HepG2 (cell line): Measurements from ENCODE around the gene PMVK. TPM values are rescaled to one million over a fixed set of nuclear protein-coding genes. Genes with fewer than 3 reads are reported as not detected.

ENCODE experiments used
- ARNT2 ChIP-seq: sonication (generic); formaldehyde crosslinking; IDR thresholded peaks from 2 replicates; pipeline ENCODE4 v1.8.0; 2022; ENCODE audit warnings: mild to moderate bottlenecking, low read depth, missing genetic modification reagents, moderate library complexity
- HOXA3 ChIP-seq: sonication (generic); formaldehyde crosslinking; IDR thresholded peaks from 2 replicates; pipeline ENCODE4 v1.5.0; 2020; ENCODE audit warnings: missing genetic modification reagents
- ZBTB38 ChIP-seq: sonication (generic); formaldehyde crosslinking; IDR thresholded peaks from 2 replicates; pipeline ENCODE4 v1.5.1; 2020; ENCODE audit warnings: mild to moderate bottlenecking, missing genetic modification reagents
- ZNF318 ChIP-seq: sonication (generic); formaldehyde crosslinking; IDR thresholded peaks from 2 replicates; pipeline ENCODE4 v1.4.0; 2020; ENCODE audit warnings: mild to moderate bottlenecking, missing genetic modification reagents
- ZNF619 ChIP-seq: sonication (generic); formaldehyde crosslinking; IDR thresholded peaks from 2 replicates; pipeline ENCODE4 v1.4.0; 2020; ENCODE audit warnings: mild to moderate bottlenecking, missing genetic modification reagents
- ZNF781 ChIP-seq: sonication (generic); formaldehyde crosslinking; IDR thresholded peaks from 2 replicates; pipeline ENCODE4 v1.5.1; 2020; ENCODE audit warnings: borderline replicate concordance, mild to moderate bottlenecking, missing genetic modification reagents; ENCODE audit errors: not compliant biosample characterization
- polyA plus RNA-seq, 8 experiments: library from polyadenylated mRNA; depleted of rRNA in 3 of 8; stranded (reverse) in 7 of 8; unstranded in 1 of 8; fragments of >200 nt; fragmentation: Illumina TruSeq in 4 of 8; extraction: Trizol in 4 of 8; gene quantifications; 2 replicates each; pipeline versions ENCODE4 v1.2.1 to v1.2.3, GENCODE V29; 2011 to 2016; ENCODE audit warnings: low read depth in 4 of 8, missing spikeins in 1 of 8, mixed read lengths in 1 of 8; ENCODE audit not compliant: insufficient read depth in 1 of 8
- total RNA-seq, 5 experiments: library from RNA; depleted of rRNA; stranded (reverse); fragments of >200 nt; fragmentation: Illumina TruSeq; extraction: Trizol; gene quantifications; 2 replicates each; pipeline ENCODE4 v1.2.3, GENCODE V29; 2016; ENCODE audit warnings: low read depth in 1 of 5

PMVK gene
- total and polyA plus RNA-seq, 2 of the 13 experiments (the other 11 are each of a cell fraction or from before 2014, with no cell fraction given): 3.9 to 12.6 TPM

- TF ChIP-seq ZNF318 (CRISPR knock-in tag): no peak
- 0 out of 2 replicates have a peak, but pooled peaks have one; percentile 44 for TF ChIP-seq ZNF619 (CRISPR knock-in tag)
- no peak for TF ChIP-seq ARNT2 (CRISPR knock-in tag)
- 0 out of 2 replicates have a peak, but pooled peaks have one; percentile 17 for TF ChIP-seq HOXA3 (CRISPR knock-in tag)
- peak; percentile 13 for TF ChIP-seq ZNF781 (CRISPR knock-in tag)
- peak; percentile 57; the same call in 1 of the 2 replicates for TF ChIP-seq ZBTB38
Measured at GRCh38 chr1:154971341-154971998, 35.0 kb upstream of the PMVK start (continued).
